SJCRH30 (cell line): ENCODE measurements around the gene CACNA1C. TPM values are rescaled to one million over a fixed set of nuclear protein-coding genes. Genes with fewer than 3 reads are reported as not detected.

Experiments
- DNase-seq, 2 experiments: peaks; one replicate each; pipeline ENCODE4 v3.0.0-alpha.2; 2015 to 2020
- H3K27ac ChIP-seq: fragments of 250-450 bp; sonication (Bioruptor Pico); 2 replicates; pipeline ENCODE4 v1.5.1; 2020; ENCODE audit warnings: mild to moderate bottlenecking, moderate library complexity
- H3K27me3 ChIP-seq: fragments of 250-450 bp; sonication (Bioruptor Pico); 2 replicates; pipeline ENCODE4 v1.5.1; 2020; ENCODE audit warnings: mild to moderate bottlenecking, moderate library complexity
- H3K36me3 ChIP-seq: fragments of 250-450 bp; sonication (Bioruptor Pico); 2 replicates; pipeline ENCODE4 v1.5.1; 2020; ENCODE audit warnings: mild to moderate bottlenecking, moderate library complexity
- H3K4me1 ChIP-seq: fragments of 250-450 bp; sonication (Bioruptor Pico); 2 replicates; pipeline ENCODE4 v1.5.1; 2020; ENCODE audit warnings: mild to moderate bottlenecking, moderate library complexity
- H3K4me3 ChIP-seq: fragments of 250-450 bp; sonication (Bioruptor Pico); 2 replicates; pipeline ENCODE4 v1.5.1; 2020; ENCODE audit warnings: mild to moderate bottlenecking, moderate library complexity
- H3K9me3 ChIP-seq: fragments of 250-450 bp; sonication (Bioruptor Pico); replicated peaks from 2 replicates; pipeline ENCODE4 v1.5.1; 2020; ENCODE audit warnings: mild to moderate bottlenecking, moderate library complexity
- total RNA-seq: library from RNA; depleted of rRNA; stranded (reverse); fragments of >200 nt; shearing (Covaris generic); gene quantifications from 2 replicates; pipeline ENCODE4 v1.2.3, GENCODE V29; 2014

CACNA1C gene
- total RNA-seq, 1 experiment from 2014 or later: not detected

GRCh38 chr12:2304223-2304622, 251.4 kb downstream of the CACNA1C start:
- Histone ChIP-seq H3K36me3 (no peaks in the 10 kb centered on the region), H3K4me1 (no peaks in the 10 kb centered on the region), H3K27ac (no peak overlapping the region), H3K9me3 (0 out of 2 replicates have a peak, but pooled peaks cover 4% of the 10 kb centered on the region), H3K27me3 (peaks cover 44% of the 10 kb centered on the region; the same call in 1 of the 2 replicates), H3K4me3 (no peak overlapping the region)
- no peak for DNase-seq

GRCh38 chr12:2306012-2306411, 253.2 kb downstream of the CACNA1C start:
- Histone ChIP-seq H3K27ac (no peak overlapping the region), H3K4me3 (no peak overlapping the region), H3K9me3 (0 out of 2 replicates have a peak, but pooled peaks cover 4% of the 10 kb centered on the region), H3K27me3 (peaks cover 32% of the 10 kb centered on the region; the same call in 1 of the 2 replicates), H3K36me3 (no peaks in the 10 kb centered on the region), H3K4me1 (no peaks in the 10 kb centered on the region)
- no peak for DNase-seq

DNA sequence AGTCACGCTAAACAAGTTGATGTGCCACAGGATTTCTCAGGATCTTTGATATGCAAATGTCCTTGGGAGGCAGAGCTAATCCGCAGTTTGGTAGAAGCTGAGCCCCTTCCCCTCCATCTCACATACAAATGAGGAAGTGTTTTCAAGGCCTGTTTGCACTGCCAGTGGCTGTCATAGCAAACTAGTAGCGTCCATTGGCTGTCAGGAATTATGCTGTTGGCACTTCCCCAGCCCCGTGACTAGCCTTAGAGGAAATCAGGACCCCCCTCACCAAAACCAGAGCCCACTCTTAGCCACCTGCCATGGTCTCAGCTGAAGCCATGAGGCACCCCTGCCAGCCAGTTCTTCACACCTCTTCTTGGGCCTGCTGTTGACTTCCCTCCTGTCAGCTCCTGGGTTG, 253.9 kb downstream of the CACNA1C start:
- no peak for DNase-seq
- Histone ChIP-seq H3K4me1 (no peaks in the 10 kb centered on the region), H3K27ac (no peak overlapping the region), H3K36me3 (no peaks in the 10 kb centered on the region), H3K9me3 (0 out of 2 replicates have a peak, but pooled peaks cover 4% of the 10 kb centered on the region), H3K4me3 (no peak overlapping the region), H3K27me3 (peaks cover 28% of the 10 kb centered on the region; the same call in 1 of the 2 replicates)

GRCh38 chr12:2307550-2307949, 254.8 kb downstream of the CACNA1C start:
- Histone ChIP-seq H3K4me1 (no peaks in the 10 kb centered on the region), H3K27ac (no peak overlapping the region), H3K27me3 (peaks cover 21% of the 10 kb centered on the region; the same call in 1 of the 2 replicates), H3K36me3 (no peaks in the 10 kb centered on the region), H3K9me3 (0 out of 2 replicates have a peak, but pooled peaks cover 4% of the 10 kb centered on the region), H3K4me3 (no peak overlapping the region)
- DNase-seq: no peak

DNA sequence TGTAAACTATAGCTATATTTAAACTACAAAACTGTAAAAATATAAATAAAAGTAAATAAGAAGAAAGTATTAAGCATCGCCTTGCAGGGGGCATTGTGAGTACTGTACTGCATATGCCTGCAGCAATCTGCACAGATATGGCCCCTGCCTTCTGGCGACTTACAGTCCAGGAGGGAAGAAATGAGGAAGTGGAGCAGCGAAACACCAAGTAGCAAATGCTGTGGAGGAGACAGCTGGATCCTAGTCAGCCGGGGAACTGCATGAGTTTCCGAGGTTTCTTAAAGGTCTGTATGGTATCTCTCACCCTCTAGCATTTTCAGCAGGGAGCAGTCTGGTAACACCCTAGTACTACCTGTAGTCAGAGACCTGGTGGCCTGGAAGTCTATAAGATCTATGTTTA, 256.9 kb downstream of the CACNA1C start:
- no peak for DNase-seq
- Histone ChIP-seq H3K9me3 (0 out of 2 replicates have a peak, but pooled peaks cover 4% of the 10 kb centered on the region), H3K36me3 (no peaks in the 10 kb centered on the region), H3K27ac (no peak overlapping the region), H3K27me3 (0 out of 2 replicates have a peak, but pooled peaks cover 5% of the 10 kb centered on the region), H3K4me1 (no peaks in the 10 kb centered on the region), H3K4me3 (no peak overlapping the region)

DNA sequence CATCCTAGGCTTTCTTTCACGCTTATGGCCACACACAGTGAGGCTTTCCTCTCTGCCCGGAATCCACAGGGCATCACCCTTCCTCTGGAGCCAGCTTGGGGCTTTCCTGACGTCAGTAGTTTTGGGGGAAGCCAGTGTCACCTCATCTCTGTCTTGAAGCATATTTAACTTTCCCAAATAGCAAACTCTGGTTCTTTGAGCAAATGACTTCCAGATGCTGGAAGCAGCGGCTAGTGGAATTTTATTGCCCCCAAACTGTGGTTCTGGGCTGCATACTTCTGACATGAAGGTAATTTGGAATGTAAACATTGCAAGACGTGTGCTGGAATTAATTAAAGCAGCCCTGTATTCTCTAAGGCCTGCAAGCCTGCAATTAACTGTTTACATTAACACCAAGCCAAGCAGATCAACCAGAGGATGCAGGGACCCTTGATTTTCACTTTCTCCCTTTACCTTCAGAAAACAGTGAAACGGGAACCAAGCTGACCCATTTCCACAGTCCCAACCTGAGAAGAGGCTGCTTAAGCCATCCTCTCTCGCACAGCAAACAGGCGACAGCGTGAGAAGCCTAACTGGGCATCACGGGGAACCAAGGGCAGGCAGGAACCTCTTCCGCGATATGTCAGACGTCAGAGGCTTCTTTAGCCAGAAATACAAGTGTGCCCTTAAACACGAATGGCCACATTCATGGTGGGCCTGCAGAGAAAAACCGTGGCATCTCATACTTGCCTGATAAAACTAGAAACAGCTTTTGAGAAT, 258.4 kb downstream of the CACNA1C start:
- no peak overlapping the region for H3K4me3 ChIP-seq
- H3K27ac ChIP-seq: no peak overlapping the region
- H3K36me3 ChIP-seq: no peaks in the 10 kb centered on the region
- no peaks in the 10 kb centered on the region for H3K4me1 ChIP-seq
- DNase-seq: no peak
- 0 out of 2 replicates have a peak, but pooled peaks cover 4% of the 10 kb centered on the region for H3K9me3 ChIP-seq
- 0 out of 2 replicates have a peak, but pooled peaks cover 3% of the 10 kb centered on the region for H3K27me3 ChIP-seq

DNA sequence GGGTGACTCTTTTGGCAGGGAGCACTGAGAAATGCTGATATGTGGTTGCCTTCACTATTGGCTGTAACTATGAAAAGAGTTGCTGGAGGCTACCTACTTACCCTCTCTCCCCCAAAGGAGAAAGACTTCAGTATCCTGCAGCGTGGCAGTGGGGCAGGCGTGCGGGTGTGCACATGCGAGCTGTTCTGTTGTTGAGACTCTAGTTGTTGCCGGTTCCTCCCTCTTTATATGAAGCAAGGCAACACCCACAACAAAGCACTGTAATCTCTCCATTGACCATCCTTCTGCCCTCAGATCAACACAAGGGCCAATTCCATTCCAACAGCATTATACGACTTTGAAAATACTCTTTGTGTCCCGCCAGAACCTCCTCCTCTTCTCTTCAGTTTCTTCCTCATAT, 259.4 kb downstream of the CACNA1C start:
- no peak overlapping the region for H3K27ac ChIP-seq
- 0 out of 2 replicates have a peak, but pooled peaks cover 4% of the 10 kb centered on the region for H3K9me3 ChIP-seq
- no peak overlapping the region for H3K4me3 ChIP-seq
- H3K36me3 ChIP-seq: no peaks in the 10 kb centered on the region
- H3K27me3 ChIP-seq: no peaks in the 10 kb centered on the region
- no peak for DNase-seq
- no peaks in the 10 kb centered on the region for H3K4me1 ChIP-seq

GRCh38 chr12:2312770-2313169, 260.0 kb downstream of the CACNA1C start:
- Histone ChIP-seq H3K36me3 (no peaks in the 10 kb centered on the region), H3K4me3 (no peak overlapping the region), H3K27me3 (no peaks in the 10 kb centered on the region), H3K4me1 (no peaks in the 10 kb centered on the region), H3K9me3 (0 out of 2 replicates have a peak, but pooled peaks cover 4% of the 10 kb centered on the region), H3K27ac (no peak overlapping the region)
- DNase-seq: no peak

- no peaks in the 10 kb centered on the region for H3K27me3 ChIP-seq
- no peak overlapping the region for H3K27ac ChIP-seq
- no peak overlapping the region for H3K4me3 ChIP-seq
- H3K36me3 ChIP-seq: no peaks in the 10 kb centered on the region
- H3K4me1 ChIP-seq: no peaks in the 10 kb centered on the region
- DNase-seq: no peak
- H3K9me3 ChIP-seq: no peaks in the 10 kb centered on the region
Measured at GRCh38 chr12:2314492-2314891, 261.7 kb downstream of the CACNA1C start.

- no peak for DNase-seq
- no peaks in the 10 kb centered on the region for H3K9me3 ChIP-seq
- no peaks in the 10 kb centered on the region for H3K36me3 ChIP-seq
- no peaks in the 10 kb centered on the region for H3K4me1 ChIP-seq
- H3K4me3 ChIP-seq: no peak overlapping the region
- H3K27me3 ChIP-seq: peaks cover 10% of the 10 kb centered on the region; the same call in 1 of the 2 replicates
- H3K27ac ChIP-seq: no peak overlapping the region
Measured at GRCh38 chr12:2317772-2318171, 265.0 kb downstream of the CACNA1C start.

- H3K27ac ChIP-seq: no peak overlapping the region
- H3K36me3 ChIP-seq: no peaks in the 10 kb centered on the region
- DNase-seq: no peak
- H3K27me3 ChIP-seq: peaks cover 15% of the 10 kb centered on the region; the same call in 1 of the 2 replicates
- H3K9me3 ChIP-seq: no peaks in the 10 kb centered on the region
- no peak overlapping the region for H3K4me3 ChIP-seq
- H3K4me1 ChIP-seq: no peaks in the 10 kb centered on the region
Measured at GRCh38 chr12:2318286-2318685, 265.5 kb downstream of the CACNA1C start.

DNA sequence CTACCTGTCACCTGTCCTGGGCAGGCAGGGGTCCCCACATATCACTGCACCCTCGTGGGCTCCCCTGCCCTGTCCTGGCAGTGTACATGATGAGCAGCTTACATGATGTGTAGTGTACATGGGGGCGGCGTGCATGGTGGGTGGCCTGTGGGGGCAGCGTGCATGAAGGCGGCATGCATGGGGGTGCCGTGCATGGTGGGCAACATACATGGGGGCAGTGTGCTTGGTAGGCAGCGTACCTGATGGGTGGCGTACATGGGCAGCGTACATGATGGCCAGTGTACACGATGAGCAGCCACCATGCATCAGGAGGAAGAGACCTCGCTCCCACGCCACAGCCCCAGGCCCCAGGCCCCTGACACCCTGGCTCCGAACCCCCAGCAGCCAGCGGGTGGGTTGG, 266.3 kb downstream of the CACNA1C start:
- H3K4me3 ChIP-seq: no peak overlapping the region
- H3K27ac ChIP-seq: no peak overlapping the region
- no peaks in the 10 kb centered on the region for H3K4me1 ChIP-seq
- no peaks in the 10 kb centered on the region for H3K9me3 ChIP-seq
- H3K36me3 ChIP-seq: no peaks in the 10 kb centered on the region
- H3K27me3 ChIP-seq: peaks cover 17% of the 10 kb centered on the region; the same call in 1 of the 2 replicates
- DNase-seq: no peak

DNA sequence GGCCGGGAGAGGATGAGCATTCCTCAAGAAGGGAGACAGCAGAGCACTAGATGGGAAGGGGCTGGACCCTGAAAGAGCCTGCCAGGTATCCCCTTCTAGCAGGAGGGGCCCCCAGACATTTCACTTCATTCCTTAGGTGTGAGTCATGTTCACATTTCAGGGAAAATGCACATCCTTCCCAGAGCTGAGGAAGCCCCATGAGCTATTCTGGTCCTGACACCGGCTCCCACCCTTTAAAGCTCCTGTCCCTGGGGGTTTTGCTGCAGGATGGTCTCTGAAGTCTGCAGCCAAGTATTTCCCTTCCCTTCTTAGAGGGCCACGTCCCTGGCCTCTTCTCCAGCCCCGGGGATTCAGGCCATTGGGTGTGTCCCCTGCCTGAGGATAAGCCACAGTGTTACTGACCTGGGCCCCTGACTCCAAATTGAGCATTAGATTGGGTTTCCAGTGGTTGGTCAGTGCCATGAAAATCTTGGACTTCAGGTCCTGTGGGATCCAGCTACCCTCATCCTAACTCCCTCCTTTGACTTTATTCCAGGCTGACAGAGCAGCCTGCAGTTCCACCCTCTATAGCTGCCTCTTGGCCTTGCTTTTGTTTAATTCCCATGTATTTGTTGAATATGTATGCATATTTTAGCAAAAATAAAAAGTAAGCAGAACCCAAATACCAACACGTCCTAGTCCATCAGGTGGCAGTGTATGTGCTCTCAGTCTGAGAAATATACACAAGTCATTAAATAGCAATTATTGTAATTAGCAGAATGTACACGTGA, 267.1 kb downstream of the CACNA1C start:
- no peak for DNase-seq
- H3K36me3 ChIP-seq: no peaks in the 10 kb centered on the region
- no peaks in the 10 kb centered on the region for H3K9me3 ChIP-seq

DNA sequence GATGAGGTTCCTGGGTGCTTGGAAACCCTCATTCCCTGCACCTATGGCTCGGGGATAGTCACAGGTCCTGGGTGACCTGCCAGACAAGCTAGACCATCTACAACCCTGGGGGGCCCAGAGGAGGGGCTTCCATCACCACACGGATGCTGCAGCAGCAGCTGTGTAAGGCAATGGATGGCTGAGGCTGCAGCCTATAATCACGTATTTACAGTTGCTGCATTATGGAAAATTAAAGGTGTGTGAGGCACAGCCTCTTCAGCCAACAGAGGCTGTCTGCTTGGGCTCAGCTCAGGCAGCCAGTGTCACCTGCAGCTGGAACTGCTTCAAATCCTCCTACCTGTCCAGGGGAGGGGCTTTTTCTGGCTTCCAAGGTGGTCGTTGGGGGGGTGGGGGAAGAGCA, 268.1 kb downstream of the CACNA1C start:
- Histone ChIP-seq H3K9me3 (no peaks in the 10 kb centered on the region), H3K4me1 (no peaks in the 10 kb centered on the region), H3K27me3 (peaks cover 24% of the 10 kb centered on the region)

More for the DNA sequence above, 267.1 kb downstream of the CACNA1C start:
- Histone ChIP-seq H3K27ac (no peak overlapping the region), H3K27me3 (peaks cover 19% of the 10 kb centered on the region), H3K4me3 (no peak overlapping the region), H3K4me1 (no peaks in the 10 kb centered on the region)

DNA sequence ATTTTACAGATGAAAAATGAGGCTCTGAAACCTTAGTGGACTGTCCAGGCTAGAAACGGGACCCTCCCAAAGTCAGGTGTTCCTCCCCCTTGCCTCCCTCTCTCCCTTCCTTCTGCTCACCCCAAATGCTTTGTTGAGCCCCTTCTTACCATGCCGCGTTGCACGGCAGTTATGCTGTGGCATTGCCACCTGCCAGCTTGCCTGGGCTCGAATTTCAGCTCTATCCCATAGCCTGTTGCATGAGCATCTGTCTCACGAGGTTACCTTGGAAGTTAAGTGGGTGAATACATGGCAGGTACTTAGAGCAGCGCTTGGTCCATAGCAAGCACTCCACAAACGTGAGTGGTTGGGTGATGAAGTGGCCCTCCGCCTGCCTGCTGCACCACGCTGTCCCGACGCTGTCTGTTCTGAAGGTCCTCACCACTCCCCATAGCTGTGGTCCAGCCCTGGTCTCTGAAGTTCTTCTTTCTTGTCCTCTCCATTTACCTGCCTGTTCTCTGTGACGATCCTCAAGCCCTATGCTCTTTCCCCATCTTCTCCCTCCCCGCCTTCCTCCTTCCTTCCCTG, 269.9 kb downstream of the CACNA1C start:
- Histone ChIP-seq H3K27ac (no peak overlapping the region), H3K27me3 (peaks cover 27% of the 10 kb centered on the region), H3K36me3 (no peaks in the 10 kb centered on the region), H3K9me3 (no peaks in the 10 kb centered on the region), H3K4me3 (no peak overlapping the region), H3K4me1 (no peaks in the 10 kb centered on the region)
- DNase-seq: no peak

More for the DNA sequence above, 268.1 kb downstream of the CACNA1C start:
- H3K36me3 ChIP-seq: no peaks in the 10 kb centered on the region
- no peak for DNase-seq
- no peak overlapping the region for H3K27ac ChIP-seq
- no peak overlapping the region for H3K4me3 ChIP-seq
